KMS-11 (cell line): Measurements from ENCODE around the gene SNUPN.

Experiments used
- H2AFZ ChIP-seq: fragments of 200-600 bp; sonication (generic); 2 replicates; pipeline ENCODE4 v1.6.1; 2016; ENCODE audit warnings: antibody characterized with exemption, mixed run types, low read depth
- H3K27ac ChIP-seq: fragments of 200-600 bp; sonication (generic); 2 replicates; pipeline ENCODE4 v1.6.1; 2016; ENCODE audit warnings: mild to moderate bottlenecking, mixed run types
- H3K27me3 ChIP-seq: fragments of 200-600 bp; sonication (generic); 2 replicates; pipeline ENCODE4 v1.6.1; 2017; ENCODE audit warnings: mild to moderate bottlenecking, low read depth, mixed run types, moderate library complexity; ENCODE audit not compliant: insufficient read depth
- H3K36me3 ChIP-seq: fragments of 200-600 bp; sonication (generic); 2 replicates; pipeline ENCODE4 v1.6.1; 2017; ENCODE audit warnings: mild to moderate bottlenecking, mixed run types; ENCODE audit not compliant: insufficient read depth
- H3K4me1 ChIP-seq: fragments of 200-600 bp; sonication (generic); 2 replicates; pipeline ENCODE4 v1.6.1; 2016; ENCODE audit warnings: mild to moderate bottlenecking, low read depth, mixed run types; ENCODE audit not compliant: poor library complexity, severe bottlenecking
- H3K4me2 ChIP-seq: fragments of 200-600 bp; sonication (generic); 2 replicates; pipeline ENCODE4 v1.7.0; 2016; ENCODE audit warnings: mild to moderate bottlenecking, mixed run types
- H3K4me3 ChIP-seq: fragments of 200-600 bp; sonication (generic); IDR thresholded peaks from 2 replicates; pipeline ENCODE4 v1.6.1; 2017; ENCODE audit warnings: low read depth, low read length, mixed read lengths; ENCODE audit not compliant: insufficient read depth
- H3K79me2 ChIP-seq: fragments of 200-600 bp; sonication (generic); 2 replicates; pipeline ENCODE4 v1.6.1; 2016; ENCODE audit warnings: low read depth, mixed run types; ENCODE audit not compliant: insufficient read depth
- H3K9ac ChIP-seq: fragments of 200-600 bp; sonication (generic); 2 replicates; pipeline ENCODE4 v1.6.1; 2016; ENCODE audit warnings: mild to moderate bottlenecking, mixed run types
- H4K20me1 ChIP-seq: fragments of 200-600 bp; sonication (generic); 2 replicates; pipeline ENCODE4 v1.6.1; 2016; ENCODE audit warnings: mild to moderate bottlenecking, mixed run types; ENCODE audit not compliant: insufficient read depth
- CTCF ChIP-seq: fragments of 200-600 bp; sonication (generic); conservative IDR thresholded peaks from 2 replicates; pipeline ENCODE4 v1.6.1; 2017; ENCODE audit warnings: low read depth, mild to moderate bottlenecking, antibody characterized with exemption, low read length, moderate library complexity, mixed read lengths

SNUPN gene

GRCh38 chr15:75606711-75607699, 18.5 kb downstream of the SNUPN start:
- no peak overlapping the region for H3K9ac ChIP-seq
- no peak overlapping the region for H3K4me3 ChIP-seq
- H3K36me3 ChIP-seq = no peaks in the 10 kb centered on the region
- no peaks in the 10 kb centered on the region for H3K27me3 ChIP-seq
- no peak overlapping the region for H3K4me2 ChIP-seq
- H2AFZ ChIP-seq = no peak overlapping the region
- H3K4me1 ChIP-seq = no peaks in the 10 kb centered on the region
- H4K20me1 ChIP-seq = no peaks in the 10 kb centered on the region
- H3K79me2 ChIP-seq = no peaks in the 10 kb centered on the region
- TF ChIP-seq CTCF = no peak
- H3K27ac ChIP-seq = no peak overlapping the region

GRCh38 chr15:75606026-75606425, 19.5 kb downstream of the SNUPN start:
- no peak overlapping the region for H3K4me2 ChIP-seq
- H3K4me3 ChIP-seq = no peak overlapping the region
- no peak overlapping the region for H2AFZ ChIP-seq
- H3K27me3 ChIP-seq = no peaks in the 10 kb centered on the region
- no peaks in the 10 kb centered on the region for H3K4me1 ChIP-seq
- H3K36me3 ChIP-seq = no peaks in the 10 kb centered on the region
- no peak overlapping the region for H3K9ac ChIP-seq
- TF ChIP-seq CTCF = no peak
- no peak overlapping the region for H3K27ac ChIP-seq
- no peaks in the 10 kb centered on the region for H3K79me2 ChIP-seq
- no peaks in the 10 kb centered on the region for H4K20me1 ChIP-seq

DNA sequence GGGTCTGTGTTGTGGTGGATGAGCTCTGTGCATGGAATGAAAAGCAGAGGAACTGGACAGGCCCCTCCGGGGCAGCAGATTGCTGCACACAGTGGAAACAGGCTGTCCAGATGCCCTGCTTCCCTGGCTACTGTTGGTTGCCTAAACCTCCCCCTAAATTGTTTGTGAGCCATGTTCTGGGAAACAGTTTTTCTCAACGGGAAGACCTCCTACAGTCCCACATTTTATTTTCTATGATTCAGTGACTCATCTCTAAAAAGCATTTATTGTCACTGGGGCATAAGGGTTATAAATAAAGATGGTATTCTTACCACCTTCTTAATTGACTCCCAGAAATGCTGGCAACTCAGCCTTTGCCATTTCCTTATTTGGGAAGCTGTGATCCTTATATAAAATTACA, 26.1 kb downstream of the SNUPN start:
- no peaks in the 10 kb centered on the region for H4K20me1 ChIP-seq
- H3K36me3 ChIP-seq = no peaks in the 10 kb centered on the region
- no peaks in the 10 kb centered on the region for H3K4me1 ChIP-seq
- H3K4me3 ChIP-seq = no peak overlapping the region
- no peaks in the 10 kb centered on the region for H3K79me2 ChIP-seq
- H2AFZ ChIP-seq = no peak overlapping the region
- H3K27ac ChIP-seq = no peak overlapping the region
- no peak overlapping the region for H3K9ac ChIP-seq
- TF ChIP-seq CTCF = no peak
- H3K27me3 ChIP-seq = no peaks in the 10 kb centered on the region
- no peak overlapping the region for H3K4me2 ChIP-seq

- H3K9ac ChIP-seq = no peak overlapping the region
- no peak overlapping the region for H2AFZ ChIP-seq
- H4K20me1 ChIP-seq = no peaks in the 10 kb centered on the region
- H3K79me2 ChIP-seq = no peaks in the 10 kb centered on the region
- H3K4me2 ChIP-seq = no peak overlapping the region
- no peak overlapping the region for H3K27ac ChIP-seq
- no peak overlapping the region for H3K4me3 ChIP-seq
- H3K4me1 ChIP-seq = no peaks in the 10 kb centered on the region
- no peaks in the 10 kb centered on the region for H3K27me3 ChIP-seq
- no peak for TF ChIP-seq CTCF
- no peaks in the 10 kb centered on the region for H3K36me3 ChIP-seq
Measured at GRCh38 chr15:75598361-75598760, 27.2 kb downstream of the SNUPN start.
